Stimulated activated CD4-positive, alpha-beta T cell treated with anti-CD3 and anti-CD28 coated beads, TNF-alpha, amount 100 ng/mL, for 24 hours (primary cell): ENCODE data around the gene DTNA.

Experiments
- DNase-seq, 3 experiments: peaks; one replicate each; pipeline ENCODE4 v3.0.0-alpha.2; 2020; ENCODE audit warnings: low read depth in 3 of 3

DTNA gene

GRCh38 chr18:34806527-34806926 lies 96.4 kb downstream of the DTNA start:
- no peak for DNase-seq

DNA sequence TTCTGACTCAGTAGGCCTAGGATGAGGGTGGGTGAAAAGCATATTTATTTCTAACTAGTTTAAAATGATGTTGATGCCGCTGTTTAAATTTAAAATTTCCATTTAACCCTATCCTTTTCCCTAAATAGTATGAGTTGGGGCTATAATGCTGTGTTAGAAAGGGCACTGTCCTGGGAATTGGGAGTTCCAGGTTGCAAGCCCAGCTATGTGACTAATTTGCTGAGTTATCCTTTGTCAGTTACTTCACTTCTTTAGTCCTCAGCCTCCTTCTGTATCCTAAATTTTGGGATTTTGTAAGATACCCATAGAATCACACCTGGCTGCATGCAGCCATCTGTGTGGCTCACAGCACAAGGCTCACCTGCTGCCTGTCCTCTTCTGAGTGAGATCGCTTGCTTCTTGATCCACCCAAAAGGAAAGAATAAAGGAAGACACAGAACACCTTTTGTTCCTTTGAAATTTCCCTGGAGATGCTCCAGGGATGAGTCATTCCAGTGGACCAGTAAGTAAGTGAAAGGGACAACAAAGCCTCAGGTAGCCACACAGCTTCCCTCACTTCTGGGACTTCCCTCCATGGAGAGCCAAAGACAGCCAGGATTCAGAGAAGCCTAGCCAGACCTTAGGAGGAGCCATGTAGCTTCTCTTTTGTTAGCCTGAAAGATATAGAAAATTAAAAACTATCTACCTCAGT lies 97.2 kb downstream of the DTNA start:
- DNase-seq: no peak

- no peak for DNase-seq
Observed at GRCh38 chr18:34808389-34808788, 98.3 kb downstream of the DTNA start.

GRCh38 chr18:34809451-34810072 lies 99.5 kb downstream of the DTNA start:
- no peak for DNase-seq

GRCh38 chr18:34816183-34816582 lies 106.1 kb downstream of the DTNA start:
- no peak for DNase-seq

DNA sequence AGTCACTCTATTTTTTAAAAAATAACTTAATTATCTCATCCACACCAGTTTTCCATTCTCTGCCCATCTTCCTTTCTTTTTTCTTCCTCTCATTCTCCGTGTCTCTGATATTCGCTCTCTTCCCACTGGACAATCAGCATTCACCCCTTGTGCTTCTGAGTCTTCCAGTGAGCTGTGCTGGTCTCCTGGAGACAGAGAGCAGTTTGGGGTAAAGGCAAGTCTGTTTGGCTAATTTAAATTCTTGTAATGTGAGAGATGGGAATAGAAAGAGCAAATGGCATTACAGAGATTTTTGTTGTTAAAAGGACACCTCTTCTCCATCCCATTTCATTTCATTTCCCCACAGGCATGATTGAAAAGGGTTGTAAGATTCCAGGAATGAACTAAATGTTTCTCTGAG lies 107.5 kb downstream of the DTNA start:
- DNase-seq: no peak

GRCh38 chr18:34818064-34818463 lies 108.0 kb downstream of the DTNA start:
- no peak for DNase-seq

DNA sequence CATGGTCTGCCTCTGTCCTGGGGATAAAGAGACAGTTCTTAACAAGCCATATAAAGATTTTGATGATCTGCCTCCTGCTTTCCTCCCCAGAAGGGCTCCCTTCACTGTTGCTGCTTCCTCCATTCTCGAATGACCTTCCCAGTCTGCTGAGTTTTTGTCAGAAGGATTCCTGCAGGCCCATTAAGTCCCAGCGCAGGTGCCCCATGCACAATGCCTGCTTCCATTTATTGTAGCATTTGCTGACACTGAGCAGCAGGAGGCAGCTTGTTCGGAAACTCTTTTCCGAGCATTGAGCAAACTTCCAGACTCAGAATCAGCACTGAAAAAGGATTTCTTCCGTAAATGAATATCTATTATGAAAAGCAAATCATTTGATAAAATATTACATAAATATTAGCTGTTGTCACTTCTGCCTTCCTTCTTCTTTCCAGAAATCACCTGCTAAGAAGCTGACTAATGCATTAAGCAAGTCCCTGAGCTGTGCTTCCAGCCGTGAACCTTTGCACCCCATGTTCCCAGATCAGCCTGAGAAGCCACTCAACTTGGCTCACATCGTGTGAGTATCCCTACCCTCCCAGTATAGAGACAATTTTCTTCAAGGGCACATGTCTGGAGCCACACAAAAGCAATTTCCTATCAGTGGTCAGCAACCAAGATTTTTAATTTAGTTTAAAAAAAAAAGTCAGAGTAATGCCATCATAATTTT lies 110.4 kb downstream of the DTNA start:
- DNase-seq: no peak

- no peak for DNase-seq
Observed at GRCh38 chr18:34821669-34822210, 111.6 kb downstream of the DTNA start.

DNA sequence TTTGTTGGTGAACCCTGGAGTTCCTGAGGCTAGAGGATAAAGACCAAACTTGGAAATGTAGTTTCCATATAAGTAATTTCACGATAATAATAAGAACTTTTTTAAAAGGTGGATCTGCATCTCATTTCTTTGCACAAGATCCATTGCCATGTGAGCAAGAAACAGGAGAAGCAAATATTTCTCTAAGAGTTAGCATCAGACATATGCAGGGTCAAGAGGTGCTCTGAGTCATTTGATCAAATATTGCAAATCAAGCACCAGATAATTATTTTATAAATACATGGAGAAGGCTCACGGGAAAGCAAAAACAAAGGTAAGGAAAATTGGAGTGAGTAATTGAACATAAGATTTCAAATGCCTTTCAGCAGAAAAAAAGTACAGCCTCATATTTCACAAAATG lies 118.0 kb downstream of the DTNA start:
- no peak for DNase-seq

DNA sequence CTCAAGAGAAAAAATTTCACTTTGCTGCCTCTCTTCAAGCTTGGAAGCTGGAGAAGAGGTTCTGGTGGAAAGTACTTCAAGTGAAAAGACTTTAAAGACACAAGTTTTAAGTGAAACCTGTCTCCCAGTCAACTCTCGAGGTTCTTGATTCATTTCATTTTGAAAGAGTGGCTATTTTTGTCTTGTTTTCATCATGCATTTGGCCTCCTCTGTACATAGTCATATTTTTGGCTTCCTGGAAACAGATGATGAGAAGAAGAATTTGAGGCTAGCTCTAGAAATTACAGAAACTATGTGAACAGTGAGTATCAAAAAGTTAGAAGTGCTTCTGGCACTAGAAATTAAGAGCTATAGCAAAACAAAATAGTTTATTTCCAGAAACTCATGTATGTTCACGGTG lies 124.8 kb downstream of the DTNA start:
- no peak for DNase-seq

GRCh38 chr18:34835466-34835865 lies 125.4 kb downstream of the DTNA start:
- DNase-seq: no peak

DNA sequence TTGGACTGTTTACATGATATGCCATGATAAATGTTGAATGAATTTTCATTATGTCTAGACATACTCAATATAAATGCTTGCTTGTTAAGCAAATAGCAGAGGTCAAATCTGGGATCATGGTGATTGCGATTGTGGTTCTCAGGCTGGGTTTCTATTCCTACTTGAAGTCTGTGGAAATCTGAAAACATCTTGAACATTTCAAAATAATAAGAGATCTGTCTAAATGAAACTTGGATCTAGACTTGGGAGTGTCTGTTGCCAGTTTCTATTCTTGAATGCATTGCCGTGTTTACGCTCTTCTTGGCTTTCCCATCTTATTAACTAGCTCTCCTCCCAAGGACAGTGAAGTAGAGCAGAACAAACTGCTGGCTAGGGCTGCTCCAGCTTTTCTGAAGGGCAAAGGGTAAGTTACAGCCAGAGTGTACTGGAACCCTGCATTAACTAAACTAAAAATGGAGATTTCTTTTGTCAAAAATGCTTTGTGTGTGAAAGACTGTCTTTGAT lies 127.7 kb downstream of the DTNA start:
- DNase-seq: no peak

GRCh38 chr18:34838669-34839068 lies 128.6 kb downstream of the DTNA start:
- DNase-seq: no peak

GRCh38 chr18:34840256-34840826 lies 130.2 kb downstream of the DTNA start:
- no peak for DNase-seq

DNA sequence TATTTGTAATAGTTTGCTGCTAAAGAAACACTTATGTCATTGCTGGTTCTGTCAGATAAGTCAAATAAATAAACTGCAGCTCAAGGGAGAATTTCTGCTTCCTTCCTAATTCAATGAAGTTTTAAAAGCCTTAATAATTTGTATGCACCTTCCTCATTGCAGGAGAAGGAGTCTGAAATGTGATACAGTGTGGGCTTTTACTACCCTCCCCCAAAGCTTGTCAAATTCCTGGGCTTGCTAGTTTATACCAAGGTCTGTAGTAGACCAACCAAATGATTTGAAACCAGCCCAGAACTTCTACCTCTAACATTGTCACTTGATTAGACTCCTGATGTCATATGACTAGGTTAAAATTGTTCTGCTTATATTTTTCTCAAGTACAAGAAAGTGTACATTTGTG lies 131.8 kb downstream of the DTNA start:
- no peak for DNase-seq

DNA sequence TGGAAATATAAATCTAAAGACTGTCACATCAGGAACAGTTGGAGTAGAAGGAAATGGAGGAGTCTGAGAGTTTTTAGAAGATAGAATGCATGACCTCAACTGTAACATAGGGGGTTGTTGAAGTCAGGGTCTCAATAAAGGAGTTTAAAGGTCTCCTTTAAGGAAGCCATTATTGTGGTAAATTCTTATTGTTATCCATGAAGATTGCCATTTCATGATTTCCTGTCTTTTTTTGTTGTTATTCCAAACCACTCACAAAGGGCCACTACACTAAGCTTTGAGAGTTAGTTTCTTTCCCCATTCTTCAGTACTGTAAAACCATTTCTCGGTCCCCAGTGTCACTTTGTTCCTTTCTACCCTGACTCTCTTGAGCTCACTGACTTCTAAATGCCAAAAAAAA lies 134.0 kb downstream of the DTNA start:
- no peak for DNase-seq

DNA sequence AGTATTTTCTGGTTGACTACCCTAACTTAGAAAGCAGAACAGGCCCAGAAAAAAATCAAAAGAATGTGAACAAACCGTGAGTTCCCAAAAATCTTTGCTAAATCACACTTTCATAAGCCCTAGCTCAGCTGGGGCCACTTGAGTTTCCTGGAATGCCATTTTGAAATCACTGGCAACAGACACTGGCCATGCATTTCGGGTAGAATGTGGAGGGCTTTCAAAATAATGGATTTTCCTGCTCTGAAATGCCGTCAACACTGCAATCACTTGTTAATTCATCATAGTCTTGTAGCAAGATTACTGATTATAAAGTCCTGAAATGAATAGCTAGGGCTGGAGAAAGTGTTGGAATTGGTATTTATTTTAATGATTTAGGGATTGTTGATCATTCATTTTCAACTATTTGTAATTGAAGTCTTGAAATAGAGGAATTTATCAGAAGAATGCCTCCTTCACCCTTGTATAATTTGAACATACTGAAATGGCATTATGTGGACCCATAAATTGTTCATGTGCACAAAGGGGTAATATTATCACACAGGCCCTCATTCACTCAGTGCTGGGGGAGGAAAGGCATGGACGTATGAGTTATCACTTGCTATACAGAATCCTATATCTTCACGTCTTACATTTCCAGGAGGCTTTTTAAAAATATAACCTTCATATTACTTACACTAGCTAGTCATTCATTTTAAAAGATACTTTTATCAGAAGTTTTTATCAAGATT lies 134.8 kb downstream of the DTNA start:
- no peak for DNase-seq

DNA sequence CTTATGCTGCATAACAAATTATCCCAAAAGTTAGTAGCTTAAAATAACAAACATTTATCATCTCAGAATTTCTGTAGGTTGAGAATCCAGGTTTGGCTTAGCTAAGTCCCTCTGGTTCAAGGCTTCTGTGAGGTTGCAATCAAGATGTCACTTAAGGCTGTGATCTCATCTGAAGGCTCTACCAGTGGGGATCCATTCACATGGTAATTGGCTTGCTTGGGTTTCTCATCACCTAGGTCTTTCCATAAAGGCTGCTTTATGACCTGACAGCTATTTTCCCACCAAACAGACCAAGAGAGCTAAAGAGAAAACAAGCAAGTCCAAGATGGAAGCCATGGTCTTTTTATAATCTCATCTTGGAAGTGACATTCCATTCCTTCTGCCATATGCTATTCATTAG lies 137.3 kb downstream of the DTNA start:
- DNase-seq: no peak

DNA sequence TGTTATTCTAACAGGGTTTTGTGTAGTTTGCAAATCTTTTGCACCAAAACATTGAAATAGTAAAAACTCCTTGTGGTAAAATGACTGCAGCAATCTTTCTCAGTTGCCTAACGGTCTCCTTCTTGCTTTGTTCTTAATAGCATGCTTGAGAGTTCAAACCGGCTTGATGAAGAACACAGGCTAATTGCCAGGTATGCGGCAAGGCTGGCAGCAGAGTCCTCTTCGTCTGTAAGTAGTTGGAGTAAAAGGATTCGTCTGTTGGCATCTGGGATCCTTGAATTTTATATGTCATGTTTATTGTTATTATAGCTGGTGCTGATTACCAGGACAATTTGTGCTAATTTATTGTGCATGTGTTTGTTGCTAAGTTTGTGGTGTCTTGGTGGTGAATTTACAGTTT lies 138.1 kb downstream of the DTNA start:
- DNase-seq: no peak

DNA sequence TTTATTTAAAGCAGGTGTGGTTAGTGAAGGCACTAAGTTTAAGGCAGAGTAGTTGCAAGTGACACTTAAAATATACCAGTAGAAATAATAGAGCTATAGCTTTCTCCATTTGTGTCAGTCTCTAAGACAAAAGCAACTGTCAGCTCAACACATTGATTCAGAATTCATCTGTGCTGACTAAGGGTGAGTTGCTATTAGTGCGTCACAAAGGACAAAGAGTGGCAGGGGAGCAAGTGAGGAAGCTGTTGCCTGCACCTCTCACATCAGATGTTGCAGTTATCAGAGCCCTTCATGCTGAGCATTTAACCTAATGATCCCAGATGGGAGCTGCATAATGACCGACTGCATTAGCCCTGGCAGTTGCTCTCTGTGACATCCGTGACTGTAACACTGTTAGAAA lies 138.6 kb downstream of the DTNA start:
- DNase-seq: no peak

DNA sequence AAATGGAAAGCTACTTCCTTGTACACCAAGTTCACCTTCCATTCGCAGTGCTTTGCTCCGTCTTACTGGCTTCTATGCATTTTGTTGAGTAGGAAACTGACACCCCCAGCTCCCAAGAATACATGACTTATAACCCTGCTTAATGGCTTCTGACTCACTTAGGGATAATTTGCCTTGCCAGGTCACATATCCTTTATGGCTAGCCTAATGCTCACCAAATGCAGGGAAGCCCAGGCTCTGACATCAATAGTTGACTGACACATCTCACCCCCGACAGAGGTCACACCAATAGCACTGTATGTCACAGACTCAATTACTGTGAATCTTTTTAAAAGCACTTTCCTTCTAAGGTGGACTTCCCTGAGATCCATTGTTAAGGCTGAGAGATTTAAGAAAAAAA lies 147.2 kb downstream of the DTNA start:
- DNase-seq: no peak
